Mucosa of gallbladder (tissue), 1 donor: ENCODE results near the gene OPHN1. TPM values are rescaled to one million over a fixed set of nuclear protein-coding genes. Genes with fewer than 3 reads are reported as not detected.
"Not testable (repeated sequence)": the region's sequence is repeated elsewhere in the genome, so short reads cannot be mapped to it uniquely, and the experiment has no call there.

Experiments used
- DNase-seq: peaks from one replicate; pipeline ENCODE4 v3.0.0-alpha.2; 2020; ENCODE audit warnings: low spot score
- total RNA-seq: library from RNA; stranded (reverse); gene quantifications from one replicate; pipeline ENCODE4 v1.2.1, GENCODE V29; 2021
- donor health status: DM: no; HTN: no; CAD: no.

Gene OPHN1
- total RNA-seq, 1 donor from 2014 or later = 7.6 TPM

GRCh38 chrX:68177542-68177941, 255.8 kb downstream of the OPHN1 start:
- DNase-seq = no peak

DNA sequence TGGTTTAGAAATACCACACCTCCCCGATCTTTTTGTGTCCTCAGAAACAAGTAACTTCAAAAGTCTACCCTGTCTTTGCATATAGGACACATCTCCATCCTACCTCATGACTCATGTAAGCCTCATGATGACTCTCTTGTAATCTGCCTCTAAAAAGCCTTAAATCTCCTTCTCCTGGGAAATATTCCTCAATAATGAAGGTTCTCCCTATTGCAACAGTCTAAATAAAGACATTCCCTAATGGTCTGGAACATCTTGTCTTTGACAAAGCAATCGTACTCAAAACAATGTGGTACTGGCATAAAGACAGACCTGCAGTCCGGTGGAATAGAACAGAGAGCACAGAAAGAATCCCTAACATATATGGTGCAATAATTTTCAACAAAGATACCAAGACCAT, 257.7 kb downstream of the OPHN1 start:
- DNase-seq = no peak

GRCh38 chrX:68163441-68163840, 269.9 kb downstream of the OPHN1 start:
- no peak for DNase-seq

DNA sequence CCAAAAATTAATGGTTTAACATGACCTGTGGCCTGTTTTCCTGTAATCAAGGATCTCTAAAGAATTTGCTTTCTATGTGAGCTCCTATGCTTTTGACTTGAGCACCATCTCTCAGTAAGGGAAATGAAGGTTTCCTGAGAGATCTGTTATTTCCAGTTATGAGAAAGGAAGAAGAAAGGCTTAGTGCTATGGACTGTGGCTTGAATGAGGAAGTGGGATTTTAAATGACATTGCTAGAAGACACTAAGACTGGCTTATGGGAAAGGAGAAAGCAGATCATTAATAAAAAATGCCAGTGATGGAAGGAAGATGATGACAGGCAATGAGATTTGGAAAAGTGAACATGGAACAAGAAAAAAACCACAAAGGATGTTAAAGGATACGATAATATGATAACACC, 285.4 kb downstream of the OPHN1 start:
- no peak for DNase-seq

GRCh38 chrX:68146054-68146453, 287.2 kb downstream of the OPHN1 start:
- no peak for DNase-seq

DNA sequence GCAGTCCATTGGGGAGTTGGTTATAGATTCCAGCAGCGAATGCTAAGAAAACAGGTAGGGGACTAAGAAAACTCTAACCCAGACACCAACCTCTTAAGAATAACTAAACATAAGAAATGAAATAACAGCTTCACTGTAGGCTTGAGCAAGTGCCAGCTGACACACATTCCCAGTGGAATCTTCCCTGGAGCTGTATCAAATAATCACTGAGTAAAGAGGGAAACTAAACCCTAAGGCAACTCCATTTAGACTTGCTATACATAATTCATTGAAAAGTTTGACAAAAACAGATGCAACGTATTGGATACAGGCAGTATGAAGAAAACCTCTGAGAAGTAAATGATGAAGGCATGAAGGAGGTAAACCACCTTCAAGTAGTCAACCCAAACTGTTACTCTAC, 293.5 kb downstream of the OPHN1 start:
- no peak for DNase-seq

DNA sequence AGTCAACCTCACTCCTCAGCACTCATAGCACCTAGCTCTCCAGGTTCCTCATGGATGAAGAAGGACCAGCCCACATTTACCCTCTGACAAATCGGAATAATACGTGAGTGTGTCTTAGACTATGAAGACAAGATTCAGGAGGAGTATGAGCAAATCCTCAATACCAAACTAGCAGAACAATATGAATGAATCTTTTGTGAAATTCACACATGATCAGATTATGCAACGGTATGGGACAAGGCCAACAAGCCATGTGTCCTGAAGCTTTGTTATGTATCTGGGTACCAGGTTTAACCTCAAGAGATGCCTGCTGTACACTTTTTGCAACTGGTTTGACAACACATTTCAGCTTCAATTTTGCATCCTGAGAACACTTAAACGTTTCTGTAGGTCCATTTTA, 300.1 kb downstream of the OPHN1 start:
- no peak for DNase-seq

DNA sequence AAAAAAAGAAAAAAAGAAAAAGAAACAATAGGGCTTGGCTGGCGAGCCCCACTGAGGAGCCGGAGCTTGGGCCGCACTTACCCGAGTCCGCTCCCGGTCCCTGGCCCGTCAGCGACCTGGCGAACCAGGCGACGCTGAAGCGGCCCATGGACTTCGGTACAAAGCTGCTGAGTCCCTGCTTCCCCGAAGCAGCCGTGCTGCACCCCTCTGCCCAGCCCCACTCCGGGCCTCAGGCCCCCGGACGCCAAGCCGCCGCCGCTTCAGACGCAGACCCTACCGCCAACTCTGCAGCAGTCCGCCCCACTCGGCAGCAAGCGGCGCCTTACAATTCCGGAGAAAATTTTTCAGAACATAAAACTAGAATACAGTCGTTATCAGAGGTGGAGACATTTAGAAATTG, 300.5 kb downstream of the OPHN1 start:
- DNase-seq = no peak

- no peak for DNase-seq
These were observed 311.5 kb downstream of the OPHN1 start for GRCh38 chrX:68121835-68122234.

DNA sequence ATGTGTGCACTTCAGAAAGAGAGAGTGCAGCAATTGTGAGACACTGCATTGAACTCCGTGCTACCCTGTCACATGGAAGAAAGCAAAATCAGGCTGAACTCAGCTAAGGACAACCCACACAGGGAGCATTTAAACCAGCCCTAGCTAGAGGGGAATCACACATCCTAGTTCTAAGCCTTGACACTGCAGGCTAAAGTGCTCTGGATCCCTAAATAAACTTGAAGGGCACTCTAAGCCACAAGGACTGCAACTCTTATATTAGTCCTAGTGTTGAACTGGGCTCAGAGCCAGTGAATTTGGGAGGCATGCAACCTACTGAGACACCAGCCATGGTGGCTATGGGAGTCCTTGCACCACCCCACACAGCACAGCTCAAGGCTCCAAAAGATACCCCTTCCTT, 311.9 kb downstream of the OPHN1 start:
- DNase-seq = no peak

- no peak for DNase-seq
These were observed 317.9 kb downstream of the OPHN1 start for GRCh38 chrX:68115371-68115770.

- DNase-seq = no peak
These were observed 318.6 kb downstream of the OPHN1 start for GRCh38 chrX:68114573-68115129.

DNA sequence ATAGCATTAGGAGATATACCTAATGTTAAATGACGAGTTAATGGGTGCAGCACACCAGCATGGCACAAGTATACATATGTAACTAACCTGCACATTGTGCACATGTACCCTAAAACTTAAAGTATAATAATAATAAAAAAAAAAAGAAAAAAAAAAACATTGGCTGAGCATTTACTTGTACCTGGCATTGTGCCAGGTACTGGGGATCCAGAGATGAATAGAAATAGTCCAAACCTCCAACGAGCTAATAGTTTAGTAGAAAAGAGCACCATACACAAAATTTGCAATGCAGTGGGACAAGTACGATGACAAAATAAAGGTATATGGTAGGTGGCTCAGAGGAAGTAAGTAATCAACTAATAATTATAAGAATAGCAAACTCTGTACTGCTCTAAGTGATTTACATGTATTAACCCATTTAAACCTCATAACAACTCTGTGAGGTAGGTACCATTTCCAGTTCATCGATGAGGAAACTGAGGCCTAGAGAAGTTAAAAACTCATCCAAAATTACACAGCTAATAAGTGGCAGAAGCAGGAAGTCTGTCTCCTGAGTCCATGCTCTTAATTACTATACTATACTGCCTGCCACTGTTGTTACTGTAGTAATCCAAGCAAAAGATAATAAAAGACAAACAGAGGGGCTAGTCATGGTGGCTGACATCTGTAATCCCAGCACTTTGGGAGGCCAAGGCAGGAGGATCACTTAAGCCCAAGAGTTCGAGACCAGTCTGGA, 319.3 kb downstream of the OPHN1 start:
- DNase-seq = no peak

GRCh38 chrX:68112321-68112720, 321.0 kb downstream of the OPHN1 start:
- DNase-seq = no peak

DNA sequence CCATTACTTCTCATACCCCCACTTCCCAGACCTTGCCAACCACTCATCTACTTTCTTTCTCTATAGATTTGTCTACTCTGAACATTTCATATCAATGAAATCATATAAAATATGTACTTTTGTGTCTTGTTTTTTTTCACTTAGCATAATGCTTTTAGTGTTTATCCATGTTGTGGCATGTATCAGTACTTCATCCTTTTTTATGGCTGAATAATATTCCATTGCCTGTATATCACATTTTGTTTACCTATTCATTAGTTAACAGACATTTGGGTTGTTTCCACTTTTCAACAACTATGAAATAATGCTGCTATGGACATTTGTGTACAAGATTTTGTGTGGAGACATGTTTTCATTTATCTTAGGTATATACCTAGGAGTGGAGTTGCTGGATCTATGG, 324.1 kb downstream of the OPHN1 start:
- no peak for DNase-seq

- no peak for DNase-seq
These were observed 334.9 kb downstream of the OPHN1 start for GRCh38 chrX:68098431-68098830.

GRCh38 chrX:68090266-68090665, 343.0 kb downstream of the OPHN1 start:
- DNase-seq = no peak

GRCh38 chrX:68087526-68087925, 345.8 kb downstream of the OPHN1 start:
- no peak for DNase-seq

GRCh38 chrX:68086709-68087108, 346.6 kb downstream of the OPHN1 start:
- no peak for DNase-seq

GRCh38 chrX:68084765-68085164, 348.5 kb downstream of the OPHN1 start:
- no peak for DNase-seq

- DNase-seq = no peak
These were observed 349.8 kb downstream of the OPHN1 start for GRCh38 chrX:68083510-68083909.

DNA sequence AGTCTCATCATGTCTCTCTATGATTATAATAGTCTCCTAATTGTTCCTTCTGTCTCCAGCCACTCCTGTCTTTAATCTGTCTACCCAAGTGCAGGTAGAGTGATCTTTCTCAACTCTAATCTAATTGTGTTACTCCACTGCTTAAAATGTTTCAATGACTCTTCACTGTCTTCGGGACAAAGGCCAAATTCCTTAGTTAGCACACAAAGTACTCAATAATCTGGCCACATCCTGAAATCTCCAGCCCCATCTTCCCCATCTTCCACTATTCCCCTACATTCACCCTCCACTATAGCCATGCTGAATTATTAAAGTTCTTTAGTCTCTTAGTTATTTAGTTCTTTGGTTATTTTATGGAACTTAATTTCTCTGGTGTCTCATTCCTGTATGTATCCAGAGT, 353.3 kb downstream of the OPHN1 start:
- no peak for DNase-seq

DNA sequence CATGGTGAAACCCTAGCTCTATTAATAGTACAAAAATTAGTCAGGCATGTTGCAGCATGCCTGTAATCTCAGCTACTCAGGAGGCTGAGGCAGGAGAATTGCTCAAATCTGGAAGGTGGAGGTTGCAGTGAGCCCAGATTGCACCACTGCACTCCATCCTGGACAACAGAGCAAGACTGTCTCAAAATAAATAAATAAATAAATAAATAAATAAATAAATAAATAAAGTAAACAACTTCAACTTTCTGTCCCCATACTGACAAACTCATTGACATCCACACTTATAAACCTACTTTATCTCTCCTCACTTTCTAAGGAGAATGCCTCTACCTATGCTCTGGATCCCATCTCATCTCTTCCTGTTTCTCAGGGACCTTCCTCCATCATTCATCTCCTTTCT, 354.5 kb downstream of the OPHN1 start:
- DNase-seq = not testable (repeated sequence)

- no peak for DNase-seq
These were observed 355.9 kb downstream of the OPHN1 start for GRCh38 chrX:68077378-68077777.
